ENCODE data around the gene TMEM242. TPM values are rescaled to one million over a fixed set of nuclear protein-coding genes. Genes with fewer than 3 reads are reported as not detected.

The TMEM242 gene
- total RNA-seq, 1 donor from 2014 or later, result 19.4 TPM

GRCh38 chr6:157263146-157263545 is 60.2 kb downstream of the TMEM242 start:
- DNase-seq, result no peak
- ATAC-seq, result peak; percentile 18
- intact Hi-C loops (cut with micrococcal nuclease), result no loop called here

GRCh38 chr6:157261606-157262005 is 61.7 kb downstream of the TMEM242 start:
- intact Hi-C loops (cut with micrococcal nuclease), result no loop called here
- DNase-seq (no peak), ATAC-seq (no peak)

- DNase-seq (no peak), ATAC-seq (no peak)
- intact Hi-C loops (cut with micrococcal nuclease), result no loop called here
These were observed 62.4 kb downstream of the TMEM242 start for GRCh38 chr6:157260735-157261410.

GRCh38 chr6:157259443-157259842 is 63.9 kb downstream of the TMEM242 start:
- intact Hi-C loops (cut with micrococcal nuclease), result no loop called here
- no peak for DNase-seq
- no peak for ATAC-seq

GRCh38 chr6:157258878-157259277 is 64.4 kb downstream of the TMEM242 start:
- DNase-seq, result no peak
- no peak for ATAC-seq
- intact Hi-C loops (cut with micrococcal nuclease), result no loop called here

GRCh38 chr6:157255079-157255478 is 68.2 kb downstream of the TMEM242 start:
- no peak for DNase-seq
- no peak for ATAC-seq
- intact Hi-C loops (cut with micrococcal nuclease), result no loop called here

- no peak for ATAC-seq
- intact Hi-C loops (cut with micrococcal nuclease), result no loop called here
These were observed 68.8 kb downstream of the TMEM242 start for GRCh38 chr6:157254538-157254937.

GRCh38 chr6:157253699-157254098 is 69.6 kb downstream of the TMEM242 start:
- intact Hi-C loops (cut with micrococcal nuclease), result no loop called here
- no peak for DNase-seq
- no peak for ATAC-seq

More at GRCh38 chr6:157254538-157254937, 68.8 kb downstream of the TMEM242 start:
- no peak for DNase-seq

GRCh38 chr6:157253017-157253416 is 70.3 kb downstream of the TMEM242 start:
- DNase-seq (peak; percentile 67), ATAC-seq (peak; percentile 93)
- intact Hi-C loops (cut with micrococcal nuclease), result no loop called here

- DNase-seq (no peak), ATAC-seq (no peak)
- intact Hi-C loops (cut with micrococcal nuclease), result no loop called here
These were observed 71.6 kb downstream of the TMEM242 start for GRCh38 chr6:157251586-157252247.

GRCh38 chr6:157249826-157250225 is 73.5 kb downstream of the TMEM242 start:
- no peak for DNase-seq
- ATAC-seq, result no peak
- intact Hi-C loops (cut with micrococcal nuclease), result no loop called here

GRCh38 chr6:157248264-157248663 is 75.1 kb downstream of the TMEM242 start:
- DNase-seq (no peak), ATAC-seq (no peak)
- intact Hi-C loops (cut with micrococcal nuclease), result no loop called here

GRCh38 chr6:157246771-157247484 is 76.4 kb downstream of the TMEM242 start:
- intact Hi-C loops (cut with micrococcal nuclease), result no loop called here
- ATAC-seq (no peak), DNase-seq (no peak)

GRCh38 chr6:157246048-157246630 is 77.2 kb downstream of the TMEM242 start:
- peak; percentile 23 for ATAC-seq
- intact Hi-C loops (cut with micrococcal nuclease), result no loop called here
- no peak for DNase-seq

- no peak for DNase-seq
- ATAC-seq, result no peak
- intact Hi-C loops (cut with micrococcal nuclease), result no loop called here
These were observed 77.9 kb downstream of the TMEM242 start for GRCh38 chr6:157245436-157245835.

- intact Hi-C loops (cut with micrococcal nuclease), result no loop called here
- ATAC-seq (no peak), DNase-seq (no peak)
These were observed 78.5 kb downstream of the TMEM242 start for GRCh38 chr6:157244780-157245179.

GRCh38 chr6:157244175-157244574 is 79.1 kb downstream of the TMEM242 start:
- DNase-seq, result no peak
- intact Hi-C loops (cut with micrococcal nuclease), result no loop called here
- ATAC-seq, result peak; percentile 76

GRCh38 chr6:157242791-157243190 is 80.5 kb downstream of the TMEM242 start:
- ATAC-seq (no peak), DNase-seq (no peak)
- intact Hi-C loops (cut with micrococcal nuclease), result no loop called here

- intact Hi-C loops (cut with micrococcal nuclease), result no loop called here
- no peak for ATAC-seq
These were observed 82.4 kb downstream of the TMEM242 start for GRCh38 chr6:157240960-157241311.

More at GRCh38 chr6:157240960-157241311, 82.4 kb downstream of the TMEM242 start:
- no peak for DNase-seq

Measured in left ventricle myocardium superior (tissue), 1 donor.